Ovary (tissue), 9 donors: ENCODE data around the gene DOCK4. TPM values are rescaled to one million over a fixed set of nuclear protein-coding genes. Genes with fewer than 3 reads are reported as not detected.

Experiments used
- DNase-seq, 5 donors: peaks; one replicate each; pipeline ENCODE4 v3.0.0-alpha.2; 2019 to 2020
- H3K27ac ChIP-seq, 2 donors: fragments of 200-600 bp; one replicate each; pipeline versions ENCODE4 v1.5.1 to v1.8.0; 2019 to 2022
- H3K27me3 ChIP-seq: fragments of 200-600 bp; one replicate; pipeline ENCODE4 v1.8.0; 2022
- H3K36me3 ChIP-seq: fragments of 200-600 bp; sonication (generic); one replicate; pipeline ENCODE4 v1.5.1; 2019
- H3K4me1 ChIP-seq: one replicate; pipeline ENCODE4 v1.8.1; 2013; ENCODE audit warnings: mild to moderate bottlenecking, moderate library complexity; ENCODE audit not compliant: insufficient read depth
- H3K4me3 ChIP-seq: fragments of 200-600 bp; sonication (generic); one replicate; pipeline ENCODE4 v1.5.1; 2017
- H3K9me3 ChIP-seq, 2 donors: fragments of 200-600 bp in 1 of 2; sonication (generic) in 1 of 2; one replicate each; pipeline versions ENCODE4 v1.5.1 to v1.8.1; 2013 to 2019; ENCODE audit warnings: mild to moderate bottlenecking in 1 of 2, moderate library complexity in 1 of 2
- EP300 ChIP-seq: sonication (generic); formaldehyde crosslinking; IDR thresholded peaks from one replicate; pipeline ENCODE4 v1.6.1; 2017; ENCODE audit warnings: antibody characterized with exemption
- POLR2A ChIP-seq: fragments of 450-650 bp; IDR thresholded peaks from one replicate; pipeline ENCODE4 v1.6.1; 2017; ENCODE audit warnings: antibody characterized with exemption, mild to moderate bottlenecking, moderate library complexity
- WGBS, 3 donors: extraction: QIAGEN DNeasy Blood & Tissue Kit in 1 of 3; methylation state at CpG; one replicate each; pipeline versions ENCODE4 v1.1.5 to v1.1.7; 2013 to 2017; 5-methylcytosine and 5-hydroxymethylcytosine counted together
- intact Hi-C, 4 donors: fragments of 100-400 bp; cut with DNase I; formaldehyde crosslinking; loops; one replicate each; pipeline versions ENCODE4 v1.11.0 to v1.15.1; 2022 to 2023
- polyA plus RNA-seq, 2 donors: library from polyadenylated mRNA; stranded (reverse); fragments of 200-250 nt in 1 of 2; fragments of 350-450 nt in 1 of 2; fragmentation: Illumina TruSeq in 1 of 2; extraction: RNeasy Lipid Tissue Mini Kit (QIAGEN cat#74804) in 1 of 2; gene quantifications; one replicate each; pipeline ENCODE4 v1.2.3, GENCODE V29; 2013 to 2014
- total RNA-seq, 7 donors: library from RNA; depleted of rRNA in 2 of 7; stranded (reverse); fragments of >200 nt in 2 of 7; fragmentation: NEBNext Ultra II Directional in 3 of 7; extraction: Animal tissue kit (Norgen Biotek cat#: 25700) in 3 of 7; gene quantifications; one replicate each; pipeline versions ENCODE4 v1.1.0 to v1.2.4, GENCODE V29; 2016 to 2023
- TF ChIP-seq, protein P1 (sequence below), 3 donors: fragments of 450-650 bp in 2 of 3; fragments of 200-600 bp in 1 of 3; IDR thresholded peaks; one replicate each; pipeline versions ENCODE4 v1.5.1 to v1.8.0; 2016 to 2022; ENCODE audit warnings: antibody characterized with exemption in 3 of 3, mild to moderate bottlenecking in 1 of 3
- donor health status: DM: no; HTN: no; CAD: no; lungs with moderate emphysema.
- donor health status: DM: no; HTN: no; CAD: no.
- donor health status: Bipolar disorder and iron deficiency.
- donor health status: DM: yes; HTN: yes; CAD: no.
- donor health status: DM: no; HTN: no; CAD: no.
- donor health status: DM: yes; HTN: yes; CAD: no.

The DOCK4 gene
- total and polyA plus RNA-seq, 9 donors = 9.5 to 39.7 (median 27.3) TPM

DNA sequence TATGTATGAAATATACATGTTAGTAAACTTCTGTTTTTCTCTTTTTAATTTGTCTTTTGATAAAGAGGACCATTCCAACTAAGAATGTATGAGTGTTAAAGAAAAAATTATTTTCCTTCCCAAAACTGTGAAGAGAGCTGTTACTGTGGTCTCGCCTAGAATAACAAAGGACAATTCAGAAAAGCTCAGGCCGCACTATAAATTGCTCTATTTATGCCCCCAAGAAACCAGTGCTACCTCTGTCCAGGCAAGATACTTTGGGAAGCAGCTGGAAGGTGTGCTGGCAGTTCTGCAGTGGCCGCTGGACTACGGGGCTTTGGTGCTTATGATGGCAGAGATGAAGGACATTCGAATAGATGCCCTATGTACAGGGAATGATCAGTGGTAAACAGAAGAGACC, 252.1 kb downstream of the DOCK4 start:
- 91 to 94% (median 93%) methylated on average over 5 of the region's 5 CpGs for WGBS, 3 donors
- peak overlapping the region in 1 of 2 donors; percentile 59 for H3K27ac ChIP-seq
- H3K27me3 ChIP-seq = no peaks in the 10 kb centered on the region
- H3K9me3 ChIP-seq = no peaks in the 10 kb centered on the region
- H3K4me3 ChIP-seq = no peak overlapping the region
- H3K4me1 ChIP-seq = peaks cover 9% of the 10 kb centered on the region
- no peaks in the 10 kb centered on the region for H3K36me3 ChIP-seq
- DNase-seq = no peak
- TF ChIP-seq EP300 (no peak), POLR2A (no peak)
- TF ChIP-seq, protein P1, sequence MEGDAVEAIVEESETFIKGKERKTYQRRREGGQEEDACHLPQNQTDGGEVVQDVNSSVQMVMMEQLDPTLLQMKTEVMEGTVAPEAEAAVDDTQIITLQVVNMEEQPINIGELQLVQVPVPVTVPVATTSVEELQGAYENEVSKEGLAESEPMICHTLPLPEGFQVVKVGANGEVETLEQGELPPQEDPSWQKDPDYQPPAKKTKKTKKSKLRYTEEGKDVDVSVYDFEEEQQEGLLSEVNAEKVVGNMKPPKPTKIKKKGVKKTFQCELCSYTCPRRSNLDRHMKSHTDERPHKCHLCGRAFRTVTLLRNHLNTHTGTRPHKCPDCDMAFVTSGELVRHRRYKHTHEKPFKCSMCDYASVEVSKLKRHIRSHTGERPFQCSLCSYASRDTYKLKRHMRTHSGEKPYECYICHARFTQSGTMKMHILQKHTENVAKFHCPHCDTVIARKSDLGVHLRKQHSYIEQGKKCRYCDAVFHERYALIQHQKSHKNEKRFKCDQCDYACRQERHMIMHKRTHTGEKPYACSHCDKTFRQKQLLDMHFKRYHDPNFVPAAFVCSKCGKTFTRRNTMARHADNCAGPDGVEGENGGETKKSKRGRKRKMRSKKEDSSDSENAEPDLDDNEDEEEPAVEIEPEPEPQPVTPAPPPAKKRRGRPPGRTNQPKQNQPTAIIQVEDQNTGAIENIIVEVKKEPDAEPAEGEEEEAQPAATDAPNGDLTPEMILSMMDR (IDR thresholded peaks at IDR 0.05) = no peak
- intact Hi-C loops = loop anchor here in 1 of 4 donors (10.0 kb wide), 1 partner anchor 431 kb away; no protein-coding TSS in a partner anchor

DNA sequence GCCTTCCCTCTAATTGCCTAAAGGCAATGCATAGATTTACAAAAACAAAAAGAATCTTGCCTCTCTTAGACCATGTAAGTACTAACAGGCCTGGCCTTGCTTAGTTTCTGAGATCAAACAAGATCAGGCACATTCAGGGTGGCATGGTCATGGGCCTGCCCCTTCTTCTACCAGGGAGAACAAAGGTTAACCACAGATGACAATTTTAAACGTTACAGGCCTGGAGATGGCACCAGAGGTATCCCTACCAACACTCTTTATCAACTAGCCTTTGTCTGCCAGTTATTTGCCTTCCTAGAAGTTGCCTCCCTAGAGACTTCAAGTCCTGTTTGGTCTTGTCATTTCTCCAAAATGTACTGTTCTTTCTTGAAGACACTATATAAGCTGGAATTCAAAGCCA, 252.6 kb downstream of the DOCK4 start:
- H3K4me3 ChIP-seq = no peak overlapping the region
- no peak for DNase-seq
- H3K4me1 ChIP-seq = peaks cover 9% of the 10 kb centered on the region
- no peaks in the 10 kb centered on the region for H3K36me3 ChIP-seq
- TF ChIP-seq POLR2A (no peak), EP300 (no peak)
- TF ChIP-seq, protein P1 (IDR thresholded peaks at IDR 0.05) = no peak
- WGBS, 3 donors = 0 to 21% (median 10%) methylated on average over 1 of the region's 1 CpG
- peak overlapping the region in 1 of 2 donors; percentile 59 for H3K27ac ChIP-seq
- no peaks in the 10 kb centered on the region for H3K9me3 ChIP-seq
- H3K27me3 ChIP-seq = no peaks in the 10 kb centered on the region
- intact Hi-C loops = loop anchor here in 1 of 4 donors (10.0 kb wide), 1 partner anchor 431 kb away; no protein-coding TSS in a partner anchor

DNA sequence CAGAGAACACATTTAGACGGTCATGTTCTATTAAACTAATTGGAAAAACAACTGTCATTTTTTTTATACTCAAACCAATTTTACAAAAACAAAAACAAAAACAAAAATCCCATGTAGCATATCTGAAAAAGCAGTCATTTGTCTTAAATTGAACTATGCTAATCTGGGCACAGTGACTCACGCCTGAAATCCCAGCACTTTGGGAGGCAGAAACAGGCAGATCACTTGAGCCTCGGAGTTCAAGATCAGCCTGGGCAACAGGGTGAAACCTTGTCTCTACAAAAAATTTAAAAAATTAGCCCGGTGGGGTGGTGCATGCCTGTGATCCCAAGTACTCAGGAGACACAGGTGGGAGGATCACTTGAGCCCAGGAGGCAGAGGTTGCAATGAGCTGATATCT, 253.4 kb downstream of the DOCK4 start:
- TF ChIP-seq, protein P1 (IDR thresholded peaks at IDR 0.05) = no peak
- TF ChIP-seq POLR2A (no peak), EP300 (no peak)
- Histone ChIP-seq H3K36me3 (no peaks in the 10 kb centered on the region), H3K4me1 (peaks cover 9% of the 10 kb centered on the region), H3K27ac (no peak overlapping the region), H3K4me3 (no peak overlapping the region), H3K9me3 (no peaks in the 10 kb centered on the region), H3K27me3 (no peaks in the 10 kb centered on the region)
- intact Hi-C loops = loop anchor here in 1 of 4 donors (10.0 kb wide), 1 partner anchor 432 kb away; no protein-coding TSS in a partner anchor
- DNase-seq = no peak
- 81 to 85% (median 83%) methylated on average over 4 of the region's 4 CpGs for WGBS, 3 donors

DNA sequence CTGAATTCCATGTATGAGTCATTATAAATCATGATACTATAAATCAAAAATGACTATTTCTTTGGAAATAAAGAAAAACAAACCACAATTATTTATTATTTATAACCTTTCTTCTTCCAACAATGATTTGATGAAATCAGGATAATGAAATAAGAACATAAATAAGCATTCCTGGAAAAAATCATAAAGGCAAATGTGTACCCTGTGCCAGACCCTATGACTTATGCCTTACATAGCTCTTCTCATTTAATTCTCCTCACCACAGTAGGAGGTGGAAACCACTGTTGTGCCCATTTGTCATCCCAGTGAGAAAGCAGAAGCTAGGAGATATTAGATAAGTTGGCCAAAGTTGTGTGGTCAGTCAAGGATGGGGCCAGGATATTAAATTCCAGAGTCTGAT, 255.1 kb downstream of the DOCK4 start:
- no peaks in the 10 kb centered on the region for H3K9me3 ChIP-seq
- TF ChIP-seq POLR2A = no peak
- no peak for TF ChIP-seq EP300
- TF ChIP-seq, protein P1 (IDR thresholded peaks at IDR 0.05) = no peak
- H3K4me3 ChIP-seq = no peak overlapping the region
- no peaks in the 10 kb centered on the region for H3K27me3 ChIP-seq
- no peaks in the 10 kb centered on the region for H3K36me3 ChIP-seq
- H3K4me1 ChIP-seq = peaks cover 9% of the 10 kb centered on the region
- intact Hi-C loops = loop anchor here in 1 of 4 donors (10.0 kb wide), 1 partner anchor 434 kb away; no protein-coding TSS in a partner anchor
- no peak overlapping the region for H3K27ac ChIP-seq
- DNase-seq = no peak
